K562 (cell line): Measurements from ENCODE around the gene SRF. TPM values are rescaled to one million over a fixed set of nuclear protein-coding genes. Genes with fewer than 3 reads are reported as not detected.

Experiments used
- CBFA2T3 ChIP-seq: fragments of 450-650 bp; IDR thresholded peaks from 2 replicates; pipeline ENCODE4 v1.6.1; 2017
- FOXA3 ChIP-seq, 2 experiments: fragments of 450-650 bp in 1 of 2; sonication (generic) in 1 of 2; formaldehyde crosslinking; IDR thresholded peaks in 1 of 2; conservative IDR thresholded peaks in 1 of 2; 2 replicates each; pipeline versions ENCODE4 v1.4.0 to v1.8.0; 2020 to 2022; ENCODE audit warnings: mild to moderate bottlenecking in 2 of 2, missing genetic modification reagents in 1 of 2
- HMG20A ChIP-seq: fragments of 450-650 bp; formaldehyde crosslinking; conservative IDR thresholded peaks from 2 replicates; pipeline ENCODE4 v1.4.0; 2020; ENCODE audit warnings: mild to moderate bottlenecking, mixed read lengths
- HMG20B ChIP-seq: fragments of 250-450 bp; sonication (Bioruptor Pico); IDR thresholded peaks from 2 replicates; pipeline ENCODE4 v1.5.0; 2021; ENCODE audit warnings: mild to moderate bottlenecking
- HNRNPLL ChIP-seq: fragments of 200-400 bp; formaldehyde crosslinking; IDR thresholded peaks from 2 replicates; pipeline ENCODE4 v1.6.1; 2017; ENCODE audit warnings: low read length, low read depth, mild to moderate bottlenecking; ENCODE audit not compliant: poor library complexity, severe bottlenecking
- KLF10 ChIP-seq: fragments of 250-450 bp; sonication (Bioruptor Pico); IDR thresholded peaks from 2 replicates; pipeline ENCODE4 v1.6.1; 2021; ENCODE audit warnings: matching md5 sums
- MYNN ChIP-seq, 2 experiments: sonication (generic); formaldehyde crosslinking in 1 of 2; IDR thresholded peaks; 2 replicates each; pipeline versions ENCODE4 v1.5.0 to v1.6.1; 2016 to 2020; ENCODE audit warnings: antibody characterized with exemption in 1 of 2, missing genetic modification reagents in 1 of 2
- NR4A1 ChIP-seq, 2 experiments: fragments of 250-450 bp in 1 of 2; fragments of 450-650 bp in 1 of 2; sonication (Bioruptor Pico) in 1 of 2; IDR thresholded peaks; 2 replicates each; pipeline versions ENCODE4 v1.4.0 to v1.6.1; 2016 to 2020; ENCODE audit warnings: mild to moderate bottlenecking in 2 of 2, missing compliant biosample characterization in 1 of 2, missing genetic modification characterization in 1 of 2, moderate library complexity in 1 of 2
- NRF1 ChIP-seq, 2 experiments: fragments of 450-650 bp; IDR thresholded peaks in 1 of 2; conservative IDR thresholded peaks in 1 of 2; 2 replicates each; pipeline ENCODE4 v1.6.1; 2014; ENCODE audit warnings: mild to moderate bottlenecking in 2 of 2
- RAD51 ChIP-seq: fragments of 450-650 bp; IDR thresholded peaks from 2 replicates; pipeline ENCODE4 v1.7.1; 2016; ENCODE audit warnings: low read depth, mild to moderate bottlenecking, borderline replicate concordance
- RBBP5 ChIP-seq: fragments of 200-600 bp; sonication (generic); IDR thresholded peaks from 2 replicates; pipeline ENCODE4 v1.6.1; 2012; ENCODE audit warnings: borderline replicate concordance, mild to moderate bottlenecking, low read length, control low read depth, inconsistent platforms; ENCODE audit not compliant: insufficient read depth, poor library complexity, severe bottlenecking
- RFX7 ChIP-seq: fragments of 250-450 bp; sonication (Bioruptor Pico); IDR thresholded peaks from 2 replicates; pipeline ENCODE4 v1.5.1; 2021; ENCODE audit warnings: mild to moderate bottlenecking
- SMAD2 ChIP-seq: fragments of 150-350 bp; IDR thresholded peaks from 2 replicates; pipeline ENCODE4 v1.6.1; 2014; ENCODE audit warnings: low read depth, mild to moderate bottlenecking, low read length
- SNRNP70 ChIP-seq: fragments of 200-400 bp; formaldehyde crosslinking; optimal IDR thresholded peaks from 2 replicates; pipeline ENCODE3; 2017; ENCODE audit warnings: low read depth, low read length
- SP1 ChIP-seq: sonication (generic); formaldehyde crosslinking; IDR thresholded peaks from 2 replicates; pipeline ENCODE4 v1.8.1; 2022; ENCODE audit warnings: mild to moderate bottlenecking, missing genetic modification reagents
- U2AF2 ChIP-seq: fragments of 200-400 bp; formaldehyde crosslinking; optimal IDR thresholded peaks from 2 replicates; pipeline ENCODE3; 2017; ENCODE audit warnings: low read depth, mild to moderate bottlenecking, low read length
- XRCC4 ChIP-seq: IDR thresholded peaks from one replicate; pipeline ENCODE4 v1.6.1; 2011; ENCODE audit not compliant: insufficient read depth, insufficient read length; ENCODE audit errors: extremely low read depth
- ZNF12 ChIP-seq: sonication (generic); formaldehyde crosslinking; IDR thresholded peaks from 2 replicates; pipeline ENCODE4 v1.4.0; 2020; ENCODE audit warnings: mild to moderate bottlenecking, missing genetic modification reagents
- ZNF224 ChIP-seq: sonication (generic); formaldehyde crosslinking; IDR thresholded peaks from 2 replicates; pipeline ENCODE4 v1.8.0; 2022; ENCODE audit warnings: mild to moderate bottlenecking, missing genetic modification reagents
- ZNF589 ChIP-seq: fragments of 200-800 bp; sonication (Bioruptor generic); IDR thresholded peaks from 2 replicates; pipeline ENCODE4 v1.6.1; 2016; ENCODE audit warnings: low read depth, missing genetic modification characterization, missing compliant biosample characterization
- polyA plus RNA-seq, 8 experiments: library from polyadenylated mRNA; depleted of rRNA in 4 of 8; stranded (reverse) in 5 of 8; unstranded in 3 of 8; fragments of >200 nt; fragmentation: Nextera tagmentation in 2 of 8; fragmentation: Illumina TruSeq in 1 of 8; extraction: Ambion mirVana in 2 of 8; extraction: Trizol in 1 of 8; gene quantifications; 2 replicates each; pipeline versions ENCODE4 v1.2.1 to v1.2.3, GENCODE V29; 2011 to 2014; ENCODE audit warnings: inconsistent platforms in 1 of 8, missing spikeins in 1 of 8
- total RNA-seq, 7 experiments: library from RNA; depleted of rRNA in 6 of 7; stranded (reverse); fragments of >200 nt in 6 of 7; fragmentation: Illumina TruSeq in 2 of 7; extraction: Trizol in 2 of 7; gene quantifications; 2 replicates each; pipeline versions ENCODE4 v1.2.1 to v1.2.3, GENCODE V29; 2011 to 2021; ENCODE audit warnings: low replicate concordance in 1 of 7
- TF ChIP-seq, protein P1 (sequence below): fragments of 250-450 bp; sonication (Bioruptor Pico); IDR thresholded peaks from 2 replicates; pipeline ENCODE4 v1.5.0; 2021; ENCODE audit warnings: mild to moderate bottlenecking, moderate library complexity
- TF ChIP-seq, protein P2 (sequence below): fragments of 450-650 bp; IDR thresholded peaks from 2 replicates; pipeline ENCODE4 v1.6.1; 2017; ENCODE audit warnings: antibody characterized with exemption, mild to moderate bottlenecking

The SRF gene
- total and polyA plus RNA-seq, 9 of the 15 experiments (the other 6 are each of a cell fraction or from before 2014, with no cell fraction given), result 2.5 to 37.0 (median 24.6) TPM

DNA sequence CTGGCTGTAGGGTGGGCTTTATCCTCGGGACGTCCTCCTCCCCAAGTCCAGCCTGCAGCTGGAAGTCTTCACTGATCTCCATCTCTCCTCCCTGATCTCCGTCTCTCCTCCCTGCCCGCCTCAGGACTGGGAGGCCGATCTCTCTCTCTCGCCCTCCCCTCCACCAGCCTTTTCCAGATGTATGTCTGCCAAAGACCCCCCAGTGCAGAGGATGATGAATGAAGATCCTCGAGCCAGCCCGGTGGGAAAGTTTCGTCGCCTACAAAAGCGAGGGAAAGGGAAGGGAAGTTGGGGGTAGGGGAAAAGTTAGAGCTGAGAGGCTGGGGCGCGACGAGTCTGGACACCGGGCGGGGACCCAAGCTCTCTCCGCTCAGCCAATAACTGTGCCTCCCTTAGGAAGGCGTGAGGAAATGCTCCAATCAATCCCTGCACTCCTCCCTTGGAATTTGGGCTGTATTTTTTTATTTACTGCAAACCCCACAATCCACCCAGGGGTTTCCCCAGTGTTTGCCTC is 595 bp upstream of the SRF start (continued):
- TF ChIP-seq SP1 (CRISPR knock-in tag) (no peak), FOXA3 (CRISPR knock-in tag; conservative IDR thresholded peaks at IDR 0.05 in 1 of 2, IDR thresholded peaks at IDR 0.05 in 1 of 2) (no peak), HMG20B (CRISPR knock-in tag) (no peak), U2AF2 (no peak), NR4A1 (CRISPR knock-in tag; IDR thresholded peaks at IDR 0.05) (0 out of 2 replicates have a peak, but pooled peaks have one; percentile 30), NR4A1 (tag; IDR thresholded peaks at IDR 0.05) (peak; percentile 36; the same call in 1 of the 2 replicates), HNRNPLL (no peak), ZNF12 (CRISPR knock-in tag) (no peak), ZNF224 (CRISPR knock-in tag) (no peak), KLF10 (CRISPR knock-in tag) (no peak), RFX7 (CRISPR knock-in tag) (no peak), MYNN (IDR thresholded peaks at IDR 0.05) (no peak), MYNN (CRISPR knock-in tag; IDR thresholded peaks at IDR 0.05) (no peak), SNRNP70 (no peak), CBFA2T3 (no peak), ZNF589 (CRISPR knock-in tag) (no peak), XRCC4 (no peak), NRF1 (conservative IDR thresholded peaks at IDR 0.05 in 1 of 2, IDR thresholded peaks at IDR 0.05 in 1 of 2) (no peak), RAD51 (no peak; the same call in 1 of the 2 replicates), HMG20A (CRISPR knock-in tag) (no peak), RBBP5 (peak; percentile 6), SMAD2 (0 out of 2 replicates have a peak, but pooled peaks have one; percentile 73)
- TF ChIP-seq, protein P1, sequence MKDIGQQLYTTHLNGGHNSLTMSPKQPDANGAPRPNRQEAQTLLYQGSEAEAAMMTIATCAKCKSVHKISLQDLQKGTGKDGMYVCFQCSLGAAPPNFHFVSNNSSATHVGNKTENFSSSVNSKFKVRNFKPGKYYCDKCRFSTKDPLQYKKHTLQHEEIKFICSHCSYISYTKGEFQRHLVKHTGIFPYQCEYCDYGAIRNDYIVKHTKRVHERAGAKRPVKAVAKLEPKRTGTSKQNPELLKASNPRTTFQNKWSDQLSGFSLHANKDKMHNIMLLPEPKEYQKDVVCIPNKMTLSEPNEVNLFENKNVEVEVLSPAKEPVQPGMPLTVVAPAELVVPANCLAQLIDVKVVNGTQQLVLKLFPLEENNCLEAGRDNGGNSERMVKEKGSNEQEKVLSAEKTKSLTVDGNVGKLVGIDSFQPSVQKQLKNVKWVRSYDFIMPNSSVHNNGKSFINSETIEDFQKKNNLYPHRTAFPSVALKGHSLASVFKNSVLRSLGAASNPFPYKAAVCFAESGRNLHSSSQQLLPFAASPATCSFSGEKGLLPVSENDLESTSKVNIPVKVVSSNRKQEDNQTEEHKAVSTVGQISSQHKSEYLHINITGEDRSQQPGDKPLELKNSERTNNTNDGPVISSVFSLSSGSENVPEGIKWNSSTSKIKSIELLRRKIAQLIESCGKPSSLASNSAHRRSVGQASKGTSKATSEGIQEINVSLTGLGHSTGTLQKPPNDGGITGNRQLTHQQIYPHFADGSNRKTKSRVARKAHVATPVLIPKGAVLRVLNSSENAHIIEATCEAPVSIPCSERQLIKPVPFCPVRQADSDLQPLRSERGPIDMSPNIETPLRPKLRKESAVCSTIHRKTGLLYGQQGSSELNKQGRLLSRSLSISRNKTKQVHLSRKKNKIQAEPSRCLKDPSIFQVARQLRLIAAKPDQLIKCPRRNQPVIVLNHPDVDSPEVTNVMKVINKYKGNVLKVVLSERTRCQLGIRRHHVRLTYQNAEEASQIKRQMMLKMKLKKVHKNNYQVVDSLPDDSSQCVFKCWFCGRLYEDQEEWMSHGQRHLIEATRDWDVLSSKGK (CRISPR knock-in tag), result no peak
- TF ChIP-seq, protein P2, sequence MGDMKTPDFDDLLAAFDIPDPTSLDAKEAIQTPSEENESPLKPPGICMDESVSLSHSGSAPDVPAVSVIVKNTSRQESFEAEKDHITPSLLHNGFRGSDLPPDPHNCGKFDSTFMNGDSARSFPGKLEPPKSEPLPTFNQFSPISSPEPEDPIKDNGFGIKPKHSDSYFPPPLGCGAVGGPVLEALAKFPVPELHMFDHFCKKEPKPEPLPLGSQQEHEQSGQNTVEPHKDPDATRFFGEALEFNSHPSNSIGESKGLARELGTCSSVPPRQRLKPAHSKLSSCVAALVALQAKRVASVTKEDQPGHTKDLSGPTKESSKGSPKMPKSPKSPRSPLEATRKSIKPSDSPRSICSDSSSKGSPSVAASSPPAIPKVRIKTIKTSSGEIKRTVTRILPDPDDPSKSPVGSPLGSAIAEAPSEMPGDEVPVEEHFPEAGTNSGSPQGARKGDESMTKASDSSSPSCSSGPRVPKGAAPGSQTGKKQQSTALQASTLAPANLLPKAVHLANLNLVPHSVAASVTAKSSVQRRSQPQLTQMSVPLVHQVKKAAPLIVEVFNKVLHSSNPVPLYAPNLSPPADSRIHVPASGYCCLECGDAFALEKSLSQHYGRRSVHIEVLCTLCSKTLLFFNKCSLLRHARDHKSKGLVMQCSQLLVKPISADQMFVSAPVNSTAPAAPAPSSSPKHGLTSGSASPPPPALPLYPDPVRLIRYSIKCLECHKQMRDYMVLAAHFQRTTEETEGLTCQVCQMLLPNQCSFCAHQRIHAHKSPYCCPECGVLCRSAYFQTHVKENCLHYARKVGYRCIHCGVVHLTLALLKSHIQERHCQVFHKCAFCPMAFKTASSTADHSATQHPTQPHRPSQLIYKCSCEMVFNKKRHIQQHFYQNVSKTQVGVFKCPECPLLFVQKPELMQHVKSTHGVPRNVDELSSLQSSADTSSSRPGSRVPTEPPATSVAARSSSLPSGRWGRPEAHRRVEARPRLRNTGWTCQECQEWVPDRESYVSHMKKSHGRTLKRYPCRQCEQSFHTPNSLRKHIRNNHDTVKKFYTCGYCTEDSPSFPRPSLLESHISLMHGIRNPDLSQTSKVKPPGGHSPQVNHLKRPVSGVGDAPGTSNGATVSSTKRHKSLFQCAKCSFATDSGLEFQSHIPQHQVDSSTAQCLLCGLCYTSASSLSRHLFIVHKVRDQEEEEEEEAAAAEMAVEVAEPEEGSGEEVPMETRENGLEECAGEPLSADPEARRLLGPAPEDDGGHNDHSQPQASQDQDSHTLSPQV, result no peak
